T-helper 22 cell (primary cell): Measurements from ENCODE around the gene METTL15.
"Not testable (repeated sequence)": the region's sequence is repeated elsewhere in the genome, so short reads cannot be mapped to it uniquely, and the experiment has no call there.

ENCODE experiments used
- DNase-seq: peaks from one replicate; pipeline ENCODE4 v3.0.0-alpha.2; 2020; ENCODE audit warnings: low read depth

The METTL15 gene

GRCh38 chr11:28209906-28210305, 101.7 kb downstream of the METTL15 start:
- DNase-seq, result no peak

DNA sequence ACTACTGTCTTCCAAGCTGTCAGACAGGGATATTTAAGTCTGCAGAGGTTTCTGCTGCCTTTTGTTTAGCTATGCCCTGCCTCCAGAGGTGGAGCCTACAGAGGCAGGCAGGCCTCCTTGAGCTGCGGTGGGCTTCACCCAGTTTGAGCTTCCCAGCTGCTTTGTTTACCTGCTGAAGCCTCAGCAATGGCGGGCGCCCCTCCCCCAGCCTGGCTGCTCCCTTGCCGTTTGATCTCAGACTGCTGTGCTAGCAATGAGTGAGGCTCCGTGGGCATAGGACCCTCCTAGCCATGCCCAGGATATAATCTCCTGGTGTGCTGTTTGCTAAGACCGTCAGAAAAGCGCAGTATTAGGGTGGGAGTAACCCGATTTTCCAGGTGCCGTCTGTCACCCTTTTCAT, 113.9 kb downstream of the METTL15 start:
- not testable (repeated sequence) for DNase-seq

DNA sequence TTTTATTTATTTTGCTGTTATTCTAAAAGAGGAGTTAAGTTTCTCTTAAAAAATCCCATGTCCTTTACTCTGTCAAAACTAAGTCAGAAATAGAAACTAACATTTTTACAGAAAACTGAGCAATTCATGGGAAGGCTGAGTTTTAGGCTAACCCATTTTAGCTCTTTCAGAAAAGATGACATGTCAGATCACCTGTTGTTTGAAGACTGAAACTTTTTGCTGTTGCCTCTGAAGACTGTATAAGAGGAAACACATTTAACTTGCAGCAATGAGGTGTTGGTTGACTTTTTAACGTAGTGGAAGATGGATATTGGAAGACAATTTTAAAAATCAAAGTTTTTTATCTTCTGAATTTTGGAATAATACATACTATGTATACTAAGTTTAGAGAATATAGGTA, 115.4 kb downstream of the METTL15 start:
- DNase-seq, result no peak

DNA sequence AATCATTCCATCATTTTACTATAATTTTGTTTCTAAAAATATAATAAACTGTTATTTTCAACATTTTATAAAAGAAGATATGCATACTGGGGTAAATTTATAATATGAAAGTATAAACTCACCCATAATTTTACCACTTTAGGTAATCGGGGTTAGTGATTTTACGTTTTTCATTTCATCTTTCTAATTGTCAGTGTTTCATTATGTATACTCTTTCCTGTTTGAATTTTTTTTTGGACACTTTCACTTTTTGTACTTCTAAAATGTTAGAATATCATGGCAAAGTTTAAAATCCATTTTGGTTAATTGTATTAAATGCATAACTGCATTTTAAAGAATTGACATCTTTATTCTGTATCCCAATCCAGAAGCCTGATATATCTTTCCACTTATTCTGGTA, 115.8 kb downstream of the METTL15 start:
- no peak for DNase-seq

DNA sequence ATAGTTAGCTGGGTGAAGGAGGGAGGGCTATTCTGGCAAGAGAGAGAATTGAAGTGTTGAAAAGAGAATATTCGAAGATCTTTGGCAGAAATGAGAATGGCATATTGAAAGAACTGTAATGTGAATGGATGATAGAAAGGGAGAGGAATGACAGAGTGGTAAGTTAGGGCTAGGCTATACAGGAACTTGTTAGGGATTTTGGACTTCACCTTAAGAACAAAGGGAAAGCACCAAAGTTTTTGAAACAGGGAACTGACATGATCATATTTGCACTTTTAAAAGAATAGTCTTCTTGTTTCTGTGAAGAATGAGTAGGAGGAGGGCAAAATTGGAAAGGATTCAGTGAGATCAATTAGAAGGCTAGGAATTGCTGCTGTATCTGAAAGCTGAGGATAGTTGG, 119.3 kb downstream of the METTL15 start:
- no peak for DNase-seq

- no peak for DNase-seq
Measured at GRCh38 chr11:28228196-28228895, 120.2 kb downstream of the METTL15 start.

DNA sequence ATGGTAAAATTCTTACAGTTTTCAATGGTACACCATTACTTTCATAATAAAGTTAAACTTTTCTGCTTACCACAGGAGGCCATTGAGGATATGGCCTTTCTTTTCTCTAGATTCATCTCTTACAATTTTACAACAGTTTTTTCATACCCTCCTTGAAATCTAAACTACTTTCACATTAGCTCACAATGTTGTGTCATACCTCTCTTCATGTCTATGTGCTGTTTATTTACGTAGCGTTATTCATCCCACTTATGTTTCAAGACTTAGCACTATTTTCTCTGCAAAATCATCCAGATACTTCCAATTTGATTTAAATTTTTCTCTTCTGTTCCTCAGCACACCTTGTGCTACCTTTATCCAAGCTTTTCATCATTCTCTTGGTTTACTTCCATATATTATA, 123.3 kb downstream of the METTL15 start:
- DNase-seq, result no peak

- DNase-seq, result no peak
Measured at GRCh38 chr11:28232649-28233048, 124.5 kb downstream of the METTL15 start.

DNA sequence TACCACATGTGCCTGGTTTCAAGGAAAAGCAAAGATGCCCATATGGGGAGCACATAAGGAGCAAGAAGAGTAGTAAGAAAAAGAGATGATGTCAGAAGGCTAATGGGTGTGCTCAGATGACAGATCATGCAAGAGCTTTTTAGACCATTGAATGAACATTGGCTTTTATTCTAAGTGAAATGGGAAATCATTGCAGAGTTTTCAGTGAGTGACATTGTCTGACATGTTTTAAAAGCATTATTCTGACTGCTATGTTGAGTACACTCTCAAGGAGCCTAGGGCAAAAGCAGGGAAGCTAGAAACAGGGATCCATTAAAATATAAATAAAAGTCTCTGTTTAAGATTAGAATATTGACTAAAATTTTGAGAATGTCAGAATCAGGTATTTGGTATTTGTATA, 133.6 kb downstream of the METTL15 start:
- no peak for DNase-seq

GRCh38 chr11:28242596-28242995, 134.4 kb downstream of the METTL15 start:
- DNase-seq, result no peak

DNA sequence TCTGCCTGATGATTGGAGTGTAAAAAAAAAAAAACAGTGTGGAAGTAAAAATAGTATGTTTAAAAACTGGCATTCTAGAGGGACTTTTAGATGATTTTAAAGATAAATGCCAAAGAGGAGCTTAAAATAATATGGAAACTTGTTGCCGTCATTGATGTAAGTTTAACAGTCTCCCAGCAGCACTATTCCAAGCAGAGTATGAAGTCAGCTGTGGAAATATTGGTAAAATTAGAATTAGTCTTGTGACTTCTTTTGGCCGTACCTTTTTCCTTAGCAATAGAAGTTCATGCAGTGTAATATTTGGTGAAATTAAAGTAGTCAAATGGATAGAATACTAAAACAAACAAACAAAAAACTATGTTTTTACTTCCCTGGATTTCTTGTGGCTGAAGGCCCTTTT, 134.9 kb downstream of the METTL15 start:
- DNase-seq, result no peak

DNA sequence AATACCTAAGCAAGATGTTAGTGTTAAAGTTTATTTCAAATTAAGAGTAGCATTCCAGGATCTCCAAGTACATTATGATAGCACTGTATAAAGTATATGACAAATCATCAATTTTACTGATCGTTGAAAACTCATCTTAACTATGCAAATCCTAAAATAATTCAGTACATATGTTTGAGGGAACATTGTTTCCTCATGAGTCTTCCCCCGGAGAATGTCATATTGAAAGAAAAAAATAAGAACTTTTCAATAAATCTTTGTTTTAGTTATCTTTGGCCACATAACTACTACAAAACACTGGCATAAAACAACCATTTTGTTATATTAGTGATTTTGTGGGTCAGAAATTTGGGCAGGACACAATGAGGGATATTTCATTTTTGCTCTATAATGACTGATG, 135.4 kb downstream of the METTL15 start:
- no peak for DNase-seq

- DNase-seq, result no peak
Measured at GRCh38 chr11:28245131-28245530, 136.9 kb downstream of the METTL15 start.

- no peak for DNase-seq
Measured at GRCh38 chr11:28250192-28250591, 142.0 kb downstream of the METTL15 start.

DNA sequence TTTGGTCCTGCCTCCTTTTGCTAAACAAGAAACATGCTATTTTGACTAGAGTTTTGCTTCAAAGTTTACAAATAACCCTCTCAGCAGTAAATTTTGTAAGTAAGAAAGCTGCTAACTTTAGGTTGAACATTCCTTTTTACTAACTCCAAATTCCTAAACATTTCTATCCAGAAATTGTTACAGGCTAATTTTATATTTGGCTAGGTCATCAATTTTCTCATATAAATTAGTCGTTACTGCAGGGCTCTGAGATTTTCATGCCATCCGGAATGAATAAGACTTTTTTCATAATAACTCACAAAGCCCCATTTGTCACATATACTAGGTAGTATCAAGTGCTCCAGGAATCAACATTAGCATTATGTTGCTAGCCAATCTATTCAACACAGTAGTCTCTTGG, 143.1 kb downstream of the METTL15 start:
- no peak for DNase-seq

DNA sequence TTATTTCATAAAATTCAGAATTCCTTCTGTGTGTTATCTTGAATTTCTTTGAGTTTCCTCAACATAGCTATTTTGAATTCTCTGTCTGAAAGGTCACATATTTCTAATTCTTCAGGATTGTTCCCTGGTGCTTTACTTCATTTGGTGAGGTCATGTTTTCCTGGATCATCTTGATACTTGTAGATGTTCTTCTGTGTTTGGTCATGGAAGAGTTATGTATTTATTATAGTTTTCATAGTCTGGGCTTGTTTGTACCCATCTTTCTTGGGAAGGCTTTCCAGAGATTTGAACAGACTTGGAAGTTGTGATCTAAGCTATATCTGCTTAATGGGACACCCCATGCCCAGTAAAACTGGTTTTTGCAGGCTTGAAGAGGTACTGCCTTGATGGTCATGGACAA, 149.6 kb downstream of the METTL15 start:
- no peak for DNase-seq

DNA sequence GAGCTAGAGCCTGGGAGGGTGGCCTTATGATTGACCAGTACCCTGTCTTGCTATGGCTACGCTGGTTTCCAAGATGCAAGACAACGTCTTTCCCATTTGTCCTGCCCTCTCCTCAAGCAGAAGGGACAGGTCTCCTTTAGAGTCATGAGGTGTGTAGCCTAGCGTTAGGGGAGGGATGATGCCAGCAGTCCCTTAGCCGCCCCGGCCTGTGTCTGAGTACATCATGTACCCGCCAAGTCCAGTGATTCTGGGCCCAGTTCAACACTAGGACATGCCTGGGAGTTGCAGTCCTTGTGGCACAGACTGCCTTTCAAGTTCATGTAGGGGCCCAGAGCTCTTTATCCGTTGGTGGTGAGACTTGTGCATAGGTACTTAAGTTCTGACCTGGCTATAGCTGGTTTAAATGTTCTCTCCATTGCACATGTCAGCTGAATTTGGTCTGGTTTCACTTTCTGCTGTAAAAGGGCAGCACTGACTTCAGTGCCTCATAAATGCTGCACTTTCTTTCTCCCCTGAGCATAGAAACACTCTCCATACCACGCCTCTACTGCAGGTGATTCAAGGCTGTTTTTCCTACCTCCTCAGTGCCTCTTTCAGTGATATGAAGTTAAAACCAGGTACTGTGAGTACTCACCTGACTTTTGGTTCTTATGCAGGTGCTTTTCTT, 151.1 kb downstream of the METTL15 start:
- no peak for DNase-seq

GRCh38 chr11:28268925-28269324, 160.7 kb downstream of the METTL15 start:
- no peak for DNase-seq

DNA sequence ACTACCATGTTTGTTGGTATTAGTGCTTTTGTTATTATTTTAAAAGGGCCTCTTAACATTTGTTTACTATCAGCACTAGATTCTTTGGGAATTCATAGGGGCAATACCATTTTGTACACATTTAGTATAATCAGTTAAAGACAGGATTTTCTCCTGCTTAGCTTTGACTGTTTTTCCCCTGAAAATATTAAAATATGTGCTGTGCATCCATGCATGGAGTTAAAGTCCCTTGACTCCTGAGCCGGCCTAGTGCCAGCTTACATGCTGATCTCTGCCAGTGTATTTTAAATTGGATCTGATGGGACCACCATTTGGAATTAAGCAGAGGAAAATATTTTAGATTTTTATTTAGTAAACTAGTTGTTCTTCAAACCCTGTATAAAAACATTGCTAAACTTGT, 161.4 kb downstream of the METTL15 start:
- no peak for DNase-seq

GRCh38 chr11:28272247-28272646, 164.1 kb downstream of the METTL15 start:
- DNase-seq, result not testable (repeated sequence)

- no peak for DNase-seq
Measured at GRCh38 chr11:28274216-28274615, 166.0 kb downstream of the METTL15 start.

DNA sequence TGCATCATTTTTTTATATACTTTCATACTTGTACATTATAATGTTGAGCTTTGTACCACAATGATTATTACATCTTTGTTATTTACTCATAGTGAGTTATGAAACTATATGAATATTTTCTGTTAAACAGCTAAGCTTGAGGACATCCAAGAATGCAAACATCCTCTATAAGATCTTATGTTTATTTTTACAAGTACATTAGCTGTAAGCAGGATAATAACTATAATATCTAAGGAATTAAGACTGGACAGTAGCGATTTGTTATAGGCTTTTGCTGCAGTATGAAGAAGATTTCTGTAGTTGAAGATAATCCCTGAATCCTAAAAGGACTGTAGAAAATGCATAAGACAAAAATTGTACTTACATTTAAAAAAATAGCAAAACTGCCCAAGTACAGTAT, 176.0 kb downstream of the METTL15 start:
- no peak for DNase-seq

- DNase-seq, result no peak
Measured at GRCh38 chr11:28289444-28289843, 181.3 kb downstream of the METTL15 start.

DNA sequence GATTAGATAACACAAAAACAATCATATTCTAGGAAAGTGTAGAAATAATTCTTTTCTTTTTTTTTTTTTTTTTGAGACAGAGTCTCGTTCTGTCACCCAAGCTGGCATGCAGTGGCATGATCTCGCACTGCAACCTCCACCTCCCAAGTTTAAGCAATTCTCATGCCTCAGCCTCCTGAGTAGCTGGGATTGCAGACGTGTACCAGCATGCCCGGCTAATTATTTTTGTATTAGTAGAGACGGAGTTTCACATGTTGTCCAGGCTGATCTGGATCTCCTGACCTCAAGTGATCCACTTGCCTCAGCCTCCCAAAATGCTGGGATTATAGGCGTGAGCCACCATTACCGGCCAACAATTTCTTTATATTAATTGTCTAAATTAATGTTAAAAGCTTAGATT, 182.8 kb downstream of the METTL15 start:
- not testable (repeated sequence) for DNase-seq
